RWPE1 (cell line): ENCODE measurements around the gene ZNF532.

Experiments
- CTCF ChIA-PET: fragments of 350-600 bp; sonication (Branson Sonifier 250); formaldehyde crosslinking; extraction: SDS; loops from one replicate; lab custom pipeline; 2021; lab: Yijun Ruan, JAX
- POLR2A ChIA-PET: fragments of 400-600 bp; formaldehyde crosslinking; extraction: SDS; loops from one replicate; lab custom pipeline; 2020; ENCODE audit warnings: antibody characterized with exemption; ENCODE audit not compliant: low non-redundant PET; lab: Yijun Ruan, JAX
- DNase-seq: peaks from one replicate; pipeline ENCODE4 v3.0.0; 2012; ENCODE audit warnings: low spot score
- H3K27ac ChIP-seq: fragments of 450-650 bp; 2 replicates; pipeline ENCODE4 v1.5.1; 2017
- TF ChIP-seq, protein P1 (sequence below): fragments of 450-650 bp; conservative IDR thresholded peaks from 2 replicates; pipeline ENCODE4 v1.5.1; 2017; ENCODE audit warnings: low read depth, mild to moderate bottlenecking

Gene ZNF532

DNA sequence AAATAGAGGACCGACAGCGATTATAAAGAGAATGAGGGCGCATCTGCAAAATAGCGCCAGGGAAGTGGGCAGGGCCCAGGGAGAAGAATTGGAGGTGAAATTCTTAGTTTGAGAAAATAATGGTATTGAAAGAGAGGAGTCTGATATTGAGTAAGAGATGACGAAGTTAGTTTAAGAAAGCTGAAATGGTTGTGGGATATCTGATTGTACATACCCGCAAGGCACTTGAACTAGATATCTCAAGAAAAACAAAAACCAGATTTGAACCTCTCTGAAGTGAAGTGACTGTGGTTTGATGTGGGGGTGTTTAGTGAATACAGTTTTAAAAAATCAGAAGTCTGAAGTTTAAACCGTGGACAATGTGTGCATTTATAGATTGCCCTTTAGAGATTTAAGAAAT lies 38.9 kb downstream of the ZNF532 start:
- H3K27ac ChIP-seq: no peak overlapping the region
- TF ChIP-seq, protein P1, sequence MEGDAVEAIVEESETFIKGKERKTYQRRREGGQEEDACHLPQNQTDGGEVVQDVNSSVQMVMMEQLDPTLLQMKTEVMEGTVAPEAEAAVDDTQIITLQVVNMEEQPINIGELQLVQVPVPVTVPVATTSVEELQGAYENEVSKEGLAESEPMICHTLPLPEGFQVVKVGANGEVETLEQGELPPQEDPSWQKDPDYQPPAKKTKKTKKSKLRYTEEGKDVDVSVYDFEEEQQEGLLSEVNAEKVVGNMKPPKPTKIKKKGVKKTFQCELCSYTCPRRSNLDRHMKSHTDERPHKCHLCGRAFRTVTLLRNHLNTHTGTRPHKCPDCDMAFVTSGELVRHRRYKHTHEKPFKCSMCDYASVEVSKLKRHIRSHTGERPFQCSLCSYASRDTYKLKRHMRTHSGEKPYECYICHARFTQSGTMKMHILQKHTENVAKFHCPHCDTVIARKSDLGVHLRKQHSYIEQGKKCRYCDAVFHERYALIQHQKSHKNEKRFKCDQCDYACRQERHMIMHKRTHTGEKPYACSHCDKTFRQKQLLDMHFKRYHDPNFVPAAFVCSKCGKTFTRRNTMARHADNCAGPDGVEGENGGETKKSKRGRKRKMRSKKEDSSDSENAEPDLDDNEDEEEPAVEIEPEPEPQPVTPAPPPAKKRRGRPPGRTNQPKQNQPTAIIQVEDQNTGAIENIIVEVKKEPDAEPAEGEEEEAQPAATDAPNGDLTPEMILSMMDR: no peak
- no peak for DNase-seq
- ChIA-PET POLR2A (no interaction called here), CTCF (no interaction called here)

DNA sequence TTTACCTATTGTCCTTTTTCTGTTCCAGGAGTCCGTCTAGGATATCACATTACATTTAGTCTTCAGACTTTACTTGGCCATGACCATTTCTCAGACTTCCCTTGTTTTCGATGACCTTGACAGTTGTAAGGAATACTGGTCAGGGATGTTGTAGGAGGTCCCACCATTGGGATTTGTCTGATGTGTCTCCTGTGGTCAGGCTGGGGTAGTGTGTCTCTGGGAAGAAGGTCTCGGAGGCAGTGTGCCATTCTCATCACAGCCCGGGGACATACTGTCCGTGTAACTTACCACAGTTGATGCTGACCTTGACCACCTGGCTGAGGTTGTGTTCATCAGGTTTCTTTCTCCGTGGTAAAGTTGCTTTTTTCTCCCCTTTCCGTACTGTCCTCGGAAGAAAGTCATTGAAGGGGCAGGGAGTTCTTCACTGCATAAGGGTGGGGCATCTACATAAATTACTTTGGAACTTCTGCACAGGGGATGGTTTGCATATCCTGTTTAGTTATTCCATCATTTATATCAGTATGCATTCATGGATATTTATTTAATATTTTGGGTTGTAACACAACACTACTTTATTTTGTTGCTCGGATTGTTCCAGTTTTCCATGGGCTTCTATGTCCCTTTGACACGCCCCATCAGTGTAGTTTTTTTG lies 41.2 kb downstream of the ZNF532 start:
- CTCF ChIA-PET: interaction anchor here (1.3 kb wide), 1 partner anchor 125 kb away, joined by 6 read pairs; no protein-coding TSS in a partner anchor

DNA sequence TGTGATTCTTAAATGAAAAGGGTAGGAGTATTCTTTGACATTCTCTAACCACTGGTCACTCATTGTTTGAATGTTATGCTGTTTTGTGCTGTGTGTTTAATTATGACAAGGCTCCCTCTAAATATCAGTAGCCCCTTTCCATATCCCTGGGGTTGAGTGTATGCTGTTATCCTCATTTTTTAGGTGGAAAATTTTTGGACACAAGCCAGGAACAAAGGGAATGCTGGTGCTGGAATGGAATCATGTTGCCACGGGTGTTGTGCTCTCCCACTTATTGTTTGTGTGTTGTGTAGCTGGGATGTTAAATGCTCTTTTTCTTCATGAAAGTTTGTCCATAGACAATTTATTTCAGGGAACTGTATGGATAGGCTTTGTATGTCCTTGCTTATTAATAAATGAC lies 43.3 kb downstream of the ZNF532 start:
- TF ChIP-seq, protein P1: no peak
- no peak for DNase-seq
- ChIA-PET POLR2A (no interaction called here), CTCF (interaction anchor here (0.7 kb wide), 1 partner anchor 164 kb away, joined by 3 read pairs; no protein-coding TSS in a partner anchor)
- no peak overlapping the region for H3K27ac ChIP-seq

More for the DNA sequence above, 41.2 kb downstream of the ZNF532 start:
- H3K27ac ChIP-seq: no peak overlapping the region
- POLR2A ChIA-PET: no interaction called here
- TF ChIP-seq, protein P1: no peak
- DNase-seq: no peak

DNA sequence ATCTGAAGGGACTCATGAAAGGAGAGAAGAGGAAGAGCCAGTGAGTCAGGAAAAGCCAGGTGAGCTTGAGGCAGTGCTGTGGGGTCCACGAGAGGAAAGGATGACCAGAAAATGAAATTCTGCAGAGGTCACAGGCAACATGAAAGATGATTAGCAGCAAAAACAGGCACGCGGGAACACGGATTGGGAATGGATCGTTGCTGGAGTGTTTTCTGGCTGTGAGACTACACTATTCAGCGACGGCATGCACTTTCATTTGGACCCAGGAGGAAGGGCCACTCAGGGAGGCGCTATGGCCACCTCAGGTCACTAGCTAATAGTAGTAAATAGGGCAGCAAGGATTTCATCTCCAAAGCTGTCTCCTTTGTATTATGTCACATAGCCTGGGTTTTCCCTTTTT lies 44.8 kb downstream of the ZNF532 start:
- POLR2A ChIA-PET: no interaction called here
- DNase-seq: no peak
- CTCF ChIA-PET: interaction anchor here (0.7 kb wide), 1 partner anchor 125 kb away, joined by 3 read pairs; no protein-coding TSS in a partner anchor

DNA sequence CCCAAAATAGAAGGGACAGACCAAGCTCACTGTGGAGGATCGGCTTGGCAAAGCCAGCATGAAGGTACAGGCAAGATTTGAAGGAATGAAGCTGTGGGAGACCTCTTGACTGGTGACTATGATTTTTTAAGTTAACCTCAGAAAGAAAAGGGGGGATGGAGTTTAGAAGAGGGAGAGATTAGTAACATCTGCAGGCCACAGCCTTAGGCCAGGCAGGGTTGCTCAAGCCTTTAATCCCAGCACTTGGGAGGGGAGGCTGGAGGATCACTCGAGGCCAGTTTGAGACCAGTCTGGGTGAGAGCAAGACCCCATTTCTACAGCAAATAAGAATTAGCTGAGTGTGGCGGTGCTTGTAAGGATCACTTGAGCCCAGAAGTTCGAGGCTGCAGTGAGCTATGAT lies 46.6 kb downstream of the ZNF532 start:
- TF ChIP-seq, protein P1: no peak
- POLR2A ChIA-PET: no interaction called here
- no peak for DNase-seq
- H3K27ac ChIP-seq: no peak overlapping the region
- CTCF ChIA-PET: no interaction called here

More for the DNA sequence above, 44.8 kb downstream of the ZNF532 start:
- H3K27ac ChIP-seq: no peak overlapping the region
- TF ChIP-seq, protein P1: no peak

DNA sequence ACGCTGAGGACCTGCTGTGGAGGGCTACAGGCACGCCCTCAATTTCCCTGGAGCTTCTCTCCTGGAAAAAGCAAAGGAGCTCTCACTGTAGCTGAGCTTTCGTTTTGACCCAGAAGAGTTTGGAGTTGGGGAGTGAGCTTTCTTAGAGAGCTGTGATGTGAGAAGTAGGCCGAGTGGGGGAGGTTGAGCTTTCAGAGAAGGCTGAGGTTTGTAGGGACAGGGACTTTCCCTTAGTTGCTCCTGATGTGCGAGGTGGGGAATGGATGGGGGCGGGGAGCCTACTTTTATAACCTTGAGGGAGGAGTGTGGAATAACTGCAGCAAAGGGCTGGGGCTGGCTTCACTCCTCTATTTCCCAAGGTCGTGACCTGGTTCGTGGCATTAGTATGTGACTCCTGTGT lies 47.1 kb downstream of the ZNF532 start:
- CTCF ChIA-PET: no interaction called here
- no peak overlapping the region for H3K27ac ChIP-seq
- DNase-seq: no peak
- TF ChIP-seq, protein P1: no peak
- POLR2A ChIA-PET: no interaction called here
